HG02981 (cell line): ENCODE measurements around the gene CNTNAP1.
A peak's percentile ranks its signal among the peaks of the same experiment; 100 is the strongest.
"Not testable (repeated sequence)": the region's sequence is repeated elsewhere in the genome, so short reads cannot be mapped to it uniquely, and the experiment has no call there.

Source experiments
- ATAC-seq: cut with Tn5 transposase; IDR thresholded peaks from one replicate; pipeline ENCODE4 v1.9.1; 2021; ENCODE audit warnings: mild to moderate bottlenecking, moderate library complexity; ENCODE audit not compliant: unreplicated experiment

The CNTNAP1 gene

DNA sequence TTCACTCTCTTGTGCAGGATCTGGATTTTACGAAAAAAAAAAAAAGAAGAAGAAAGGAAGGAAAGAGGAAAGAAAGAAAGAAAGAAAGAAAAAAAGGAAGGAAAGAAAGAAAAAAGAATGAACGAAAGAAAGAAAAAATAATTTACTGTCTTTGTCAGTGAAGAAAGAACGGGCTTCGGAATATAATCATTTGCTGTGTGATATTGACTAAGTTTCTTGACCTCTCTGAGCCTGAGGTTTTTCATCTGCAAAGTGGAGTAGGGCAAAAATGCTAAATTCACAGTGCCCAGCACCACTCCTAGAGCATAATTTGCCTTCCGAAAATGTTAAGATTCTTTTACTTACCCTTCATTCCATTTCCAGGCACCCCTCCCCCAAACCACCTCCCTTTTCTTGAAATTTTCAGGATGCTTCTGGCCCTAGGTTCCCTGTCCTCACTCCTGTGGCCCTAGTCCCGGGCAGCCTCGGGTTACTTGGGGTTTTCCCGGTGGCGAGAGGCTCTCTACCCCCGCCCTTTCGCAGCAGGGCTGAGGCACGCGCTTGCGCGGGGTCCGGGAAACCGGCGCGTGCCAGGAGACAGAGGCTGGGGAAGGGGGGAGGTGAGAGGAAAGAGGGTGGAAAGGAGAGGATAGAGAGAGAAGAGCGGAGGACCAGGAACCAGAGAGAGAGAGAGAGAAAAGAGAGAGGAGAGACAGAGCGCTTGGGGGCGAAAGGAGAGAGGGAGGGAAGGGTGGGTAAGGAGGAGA, at the start of gene CNTNAP1:
TSS of gene CNTNAP1 (plus strand) at position 556 of the 746 bp plus-strand sequence. CDS start 299 bp downstream, outside the sequence.
- no peak for ATAC-seq

GRCh38 chr17:42632949-42633444, 49.3 kb upstream of the CNTNAP1 start:
- ATAC-seq = no peak

DNA sequence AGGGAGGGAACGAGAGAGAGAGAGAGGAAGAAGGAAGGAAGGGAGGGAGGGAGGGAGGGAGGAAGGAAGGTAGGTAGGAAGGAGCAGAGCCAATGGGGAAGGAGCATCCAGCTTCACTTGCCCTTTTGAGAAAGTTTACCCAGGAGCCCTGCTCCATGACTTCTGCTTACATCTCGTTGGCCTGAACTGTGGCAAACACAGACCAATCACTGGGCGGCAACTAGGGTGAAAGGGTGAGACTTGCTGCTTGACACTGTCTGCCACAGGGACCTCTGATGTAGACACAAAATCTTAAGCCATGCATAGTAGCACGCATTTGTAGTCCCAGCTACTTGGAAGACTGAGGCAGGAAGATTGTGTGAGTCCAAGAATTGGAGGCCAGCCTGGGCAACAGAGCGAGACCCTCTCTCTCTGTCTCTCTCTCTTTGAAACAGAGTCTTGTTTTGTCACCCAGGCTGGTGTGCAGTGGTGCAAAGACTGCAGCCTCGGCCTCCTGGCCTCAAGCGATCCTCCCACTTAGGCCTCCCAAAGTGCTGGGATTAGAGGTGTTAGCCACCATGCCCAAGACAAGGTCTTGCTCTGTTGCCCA, 42.7 kb upstream of the CNTNAP1 start:
- no peak for ATAC-seq

- no peak for ATAC-seq
Measured at GRCh38 chr17:42640121-42640520, 42.2 kb upstream of the CNTNAP1 start.

DNA sequence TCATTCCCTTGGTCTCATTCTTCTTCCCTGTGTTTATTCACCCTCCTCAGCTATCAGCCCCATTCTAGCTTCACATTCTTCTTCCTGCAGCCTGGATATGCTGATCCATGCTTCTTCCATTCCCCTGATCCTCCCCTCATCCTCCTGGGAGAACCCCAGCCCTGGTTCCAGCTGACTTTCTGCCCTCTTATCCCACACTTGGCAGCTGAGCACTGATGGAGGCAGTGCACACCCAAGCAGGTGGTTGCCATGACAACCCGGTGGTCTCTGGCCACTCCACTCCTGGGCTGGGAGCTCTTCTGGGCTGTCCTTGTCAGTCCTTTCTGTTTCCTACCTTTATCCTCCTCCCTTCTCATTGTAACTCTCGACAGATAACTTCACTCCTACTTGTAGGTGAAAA, 40.0 kb upstream of the CNTNAP1 start:
- ATAC-seq = no peak

DNA sequence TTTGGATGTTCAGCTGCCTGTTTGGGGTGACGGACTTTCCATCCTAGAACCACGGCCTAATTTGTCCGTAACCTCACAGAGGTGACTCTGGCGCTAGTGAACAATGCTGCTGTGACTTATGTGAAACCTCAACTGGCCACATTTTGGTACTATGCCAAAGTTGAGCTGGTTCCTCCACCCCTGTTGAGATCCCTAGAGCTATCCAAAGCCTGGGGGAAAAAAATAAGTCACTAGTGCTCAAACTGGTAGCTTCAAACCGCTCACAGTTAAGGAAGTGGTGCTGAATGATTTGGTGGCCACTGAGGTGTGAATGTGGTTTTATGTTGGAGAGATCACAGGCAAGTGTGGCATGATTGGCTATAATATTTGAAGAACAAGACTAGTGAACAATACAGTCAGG, 34.6 kb upstream of the CNTNAP1 start:
- no peak for ATAC-seq

DNA sequence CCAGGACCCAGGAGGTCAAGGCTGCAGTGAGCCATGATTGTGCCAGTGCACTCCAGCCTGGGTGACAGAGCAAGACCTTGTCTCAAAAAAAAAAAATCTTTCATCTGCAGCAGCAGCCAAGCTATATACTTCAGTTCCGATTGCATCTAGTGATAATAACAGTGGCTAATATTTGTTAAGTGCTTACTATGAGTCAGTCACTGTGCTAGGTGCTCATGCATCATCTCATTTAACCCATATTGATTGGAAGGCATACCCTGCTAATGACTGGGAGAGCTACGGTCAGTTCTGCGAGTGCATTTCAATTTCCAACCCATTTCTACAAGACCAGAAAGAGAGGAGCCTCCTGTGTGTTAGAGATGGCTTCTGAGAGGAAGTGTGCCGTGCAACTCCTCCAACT, 30.9 kb upstream of the CNTNAP1 start:
- ATAC-seq = no peak

DNA sequence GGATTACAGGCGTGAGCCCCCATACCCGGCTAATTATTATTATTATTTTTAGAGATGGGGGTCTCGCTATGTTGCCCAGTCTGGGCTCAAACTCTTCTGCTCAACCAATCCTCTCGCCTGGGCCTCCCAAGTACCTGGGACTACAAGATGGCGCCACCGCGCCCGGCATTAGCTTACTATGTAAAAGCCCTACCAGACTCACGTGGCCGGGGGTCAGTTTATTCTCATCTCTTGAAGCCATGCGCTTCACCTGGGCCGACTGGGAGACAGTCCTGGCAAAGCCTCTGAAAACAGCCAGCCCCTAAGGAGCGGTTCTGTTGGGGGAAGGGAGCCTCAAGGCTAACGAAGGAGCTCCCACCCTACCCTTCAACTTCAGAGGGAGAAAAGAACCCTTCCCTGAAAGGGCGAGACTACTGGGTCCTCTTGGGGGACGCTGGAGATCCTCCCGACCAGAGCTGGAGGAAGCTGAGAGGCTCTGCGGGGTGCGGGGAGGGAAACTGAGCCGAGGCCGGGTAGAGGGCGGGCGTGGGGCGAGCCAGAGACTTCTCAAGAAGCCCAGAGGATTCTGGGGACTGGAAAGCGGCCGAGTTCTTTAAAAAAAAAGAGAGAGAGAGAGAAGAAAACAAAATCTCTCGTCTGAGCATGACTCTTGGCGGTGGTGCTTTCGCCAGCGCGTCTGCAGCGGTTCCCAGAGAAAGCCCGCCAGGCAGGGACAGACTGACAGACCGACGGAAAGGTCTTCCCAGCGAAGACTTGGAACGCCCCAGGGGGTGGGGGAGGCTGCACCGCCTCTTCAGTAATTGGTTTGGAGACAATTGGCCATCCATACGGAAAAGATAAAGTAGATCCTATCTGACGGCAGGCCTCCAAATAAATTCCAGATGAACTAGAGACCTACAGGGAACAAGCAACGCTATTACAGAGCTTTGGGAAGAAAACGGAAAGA, 28.9 kb upstream of the CNTNAP1 start:
- no peak for ATAC-seq

DNA sequence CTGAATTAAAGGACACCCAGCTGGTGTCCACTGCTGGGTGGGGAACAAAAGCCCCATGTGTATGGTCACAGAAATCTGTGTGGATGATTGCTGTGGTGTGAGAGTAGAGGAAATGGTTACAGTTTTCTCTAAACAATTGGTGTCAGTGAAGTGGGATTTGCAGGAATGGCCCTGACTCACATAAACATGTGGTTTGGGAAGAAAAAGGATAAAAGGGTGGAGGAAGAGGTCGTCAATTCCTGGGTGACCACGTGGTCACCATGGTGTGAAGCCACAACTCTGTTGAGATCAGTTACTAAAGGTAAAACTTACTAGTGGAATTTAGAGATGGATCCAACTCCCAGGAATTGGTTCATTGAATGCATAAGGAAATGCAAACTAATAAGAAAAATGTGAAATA, 26.8 kb upstream of the CNTNAP1 start:
- ATAC-seq = peak; percentile 9

GRCh38 chr17:42657824-42658588, 24.3 kb upstream of the CNTNAP1 start:
- ATAC-seq = no peak

DNA sequence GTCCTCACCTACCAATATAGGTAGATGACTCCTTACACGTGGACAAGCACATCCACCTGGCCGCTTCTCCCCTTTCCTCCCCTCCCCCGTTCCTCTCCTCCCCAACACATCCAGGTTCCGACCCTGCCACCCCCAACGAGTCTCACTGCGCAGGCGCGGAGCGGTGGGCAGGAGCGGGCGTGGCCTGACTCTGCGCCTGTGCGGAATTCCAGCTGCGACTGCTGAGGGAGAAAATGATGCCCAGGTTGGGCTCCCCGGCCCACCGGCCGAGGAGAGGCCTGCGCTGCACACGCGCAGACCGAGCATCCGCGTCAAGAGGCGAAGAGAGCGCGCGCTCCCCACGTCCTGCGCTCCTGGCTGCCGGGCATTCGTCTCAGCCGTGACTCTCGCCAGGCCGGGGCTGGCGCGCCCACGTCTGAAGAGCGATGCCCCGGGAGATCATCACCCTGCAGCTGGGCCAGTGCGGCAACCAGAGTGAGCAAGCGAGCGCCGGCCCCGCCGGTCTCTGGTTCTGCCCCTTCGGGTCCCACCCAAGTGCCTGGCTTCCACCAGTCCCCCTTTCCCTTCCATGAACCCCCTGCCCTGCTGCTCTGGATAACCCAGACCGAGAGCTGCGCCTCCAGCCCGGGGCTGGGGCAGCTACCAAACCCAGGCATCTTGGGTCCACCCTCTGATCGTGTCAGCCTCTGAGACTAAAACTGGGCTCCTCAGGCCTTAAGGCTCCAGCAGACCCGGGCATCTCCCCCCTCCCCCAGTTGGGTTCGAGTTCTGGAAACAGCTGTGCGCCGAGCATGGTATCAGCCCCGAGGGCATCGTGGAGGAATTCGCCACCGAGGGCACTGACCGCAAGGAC, 23.0 kb upstream of the CNTNAP1 start, which contains the start of gene TUBG2:
TSS of gene TUBG2 (plus strand) at position 206 of the 853 bp plus-strand sequence. CDS start at position 426, 220 bp downstream.
- no peak for ATAC-seq

- not testable (repeated sequence) for ATAC-seq
Measured at GRCh38 chr17:42659932-42660274, 22.4 kb upstream of the CNTNAP1 start.

- ATAC-seq = no peak
Measured at GRCh38 chr17:42660692-42661345, 21.5 kb upstream of the CNTNAP1 start.

DNA sequence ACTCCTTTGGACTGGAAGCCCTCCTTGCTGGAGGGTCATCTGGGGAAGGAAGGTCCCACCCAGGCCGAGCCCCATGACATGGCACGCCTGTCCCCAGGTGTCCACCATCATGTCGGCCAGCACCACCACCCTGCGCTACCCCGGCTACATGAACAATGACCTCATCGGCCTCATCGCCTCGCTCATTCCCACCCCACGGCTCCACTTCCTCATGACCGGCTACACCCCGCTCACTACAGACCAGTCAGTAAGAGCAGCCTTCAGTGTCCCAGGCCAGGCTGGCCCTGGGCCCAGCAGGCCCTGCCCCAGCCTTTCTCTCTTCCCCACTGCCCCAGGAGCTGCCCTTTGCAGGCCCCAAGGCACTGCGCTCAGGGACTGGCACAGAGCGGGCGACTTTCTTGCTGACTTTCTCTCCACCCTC, 16.7 kb upstream of the CNTNAP1 start:
- ATAC-seq = no peak

DNA sequence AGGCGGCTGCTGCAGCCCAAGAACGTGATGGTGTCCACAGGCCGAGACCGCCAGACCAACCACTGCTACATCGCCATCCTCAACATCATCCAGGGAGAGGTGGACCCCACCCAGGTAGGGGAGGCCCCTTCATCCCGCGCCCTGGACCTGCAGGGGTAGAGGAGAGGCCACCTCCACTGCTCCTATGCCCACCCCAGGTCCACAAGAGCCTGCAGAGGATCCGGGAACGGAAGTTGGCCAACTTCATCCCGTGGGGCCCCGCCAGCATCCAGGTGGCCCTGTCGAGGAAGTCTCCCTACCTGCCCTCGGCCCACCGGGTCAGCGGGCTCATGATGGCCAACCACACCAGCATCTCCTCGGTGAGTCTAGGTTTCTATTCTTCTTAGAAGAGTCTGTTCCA, 16.2 kb upstream of the CNTNAP1 start:
- ATAC-seq = not testable (repeated sequence)

DNA sequence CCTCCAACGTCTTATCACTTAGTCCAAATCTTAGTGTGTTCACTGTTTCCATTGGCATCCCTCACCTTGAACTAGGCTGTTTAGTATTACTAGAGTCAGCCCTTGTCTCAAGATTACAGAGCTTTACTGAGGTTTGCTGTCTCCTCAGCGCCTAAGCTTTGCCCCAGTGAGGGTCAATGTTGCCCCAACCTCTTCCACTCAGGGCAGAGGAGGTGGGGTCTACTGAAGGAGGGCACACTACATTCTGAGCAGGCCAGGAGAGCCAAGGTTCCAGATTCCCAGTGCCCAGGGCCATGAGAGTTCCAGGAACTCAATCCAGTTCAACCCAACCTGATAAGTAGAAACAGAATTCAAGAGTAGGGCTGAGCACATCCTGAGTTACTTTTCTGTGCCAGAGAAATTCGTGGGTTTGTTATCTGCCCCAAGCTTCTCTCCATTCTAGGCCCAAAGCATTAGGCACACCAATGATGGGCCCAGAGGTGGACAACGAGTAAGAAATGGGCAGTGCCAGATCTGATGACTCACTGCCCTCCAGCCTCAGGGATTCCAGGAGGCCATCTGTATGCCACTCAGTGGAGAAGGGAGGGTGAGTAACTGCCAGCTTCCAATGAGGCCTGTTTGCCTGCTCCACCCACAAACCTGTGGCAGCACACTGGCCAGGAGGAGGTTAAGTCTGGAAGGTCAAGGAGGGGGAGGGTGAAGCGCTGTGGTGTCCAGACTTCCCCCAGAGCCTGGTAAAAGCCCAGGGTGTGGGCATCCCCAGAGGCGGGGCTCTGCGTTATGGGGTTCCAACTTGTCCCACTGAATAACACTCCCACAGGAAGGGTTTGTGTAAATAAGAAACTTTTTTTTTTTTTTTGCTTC, 15.0 kb upstream of the CNTNAP1 start:
- no peak for ATAC-seq

DNA sequence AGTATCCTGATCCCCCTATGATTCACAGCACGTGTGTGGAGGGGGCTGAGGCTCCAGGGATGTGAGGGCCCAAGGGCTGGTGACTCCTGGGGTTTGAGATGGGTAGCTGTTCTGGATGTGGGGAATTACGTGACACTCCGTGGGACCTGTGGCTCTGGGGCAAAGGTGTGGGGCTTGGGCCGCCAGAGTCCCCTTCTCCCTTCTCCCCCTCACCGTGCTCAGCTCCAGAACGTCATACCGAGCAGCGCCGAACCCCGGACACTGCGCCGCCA, 12.7 kb upstream of the CNTNAP1 start:
- no peak for ATAC-seq

- no peak for ATAC-seq
Measured at GRCh38 chr17:42669977-42670788, 12.1 kb upstream of the CNTNAP1 start.
